ENCODE measurements around the gene MCOLN3. TPM values are rescaled to one million over a fixed set of nuclear protein-coding genes. Genes with fewer than 3 reads are reported as not detected.

The MCOLN3 gene
- polyA plus RNA-seq, 1 of the 3 experiments (the other 2 are of a cell fraction), result not detected

DNA sequence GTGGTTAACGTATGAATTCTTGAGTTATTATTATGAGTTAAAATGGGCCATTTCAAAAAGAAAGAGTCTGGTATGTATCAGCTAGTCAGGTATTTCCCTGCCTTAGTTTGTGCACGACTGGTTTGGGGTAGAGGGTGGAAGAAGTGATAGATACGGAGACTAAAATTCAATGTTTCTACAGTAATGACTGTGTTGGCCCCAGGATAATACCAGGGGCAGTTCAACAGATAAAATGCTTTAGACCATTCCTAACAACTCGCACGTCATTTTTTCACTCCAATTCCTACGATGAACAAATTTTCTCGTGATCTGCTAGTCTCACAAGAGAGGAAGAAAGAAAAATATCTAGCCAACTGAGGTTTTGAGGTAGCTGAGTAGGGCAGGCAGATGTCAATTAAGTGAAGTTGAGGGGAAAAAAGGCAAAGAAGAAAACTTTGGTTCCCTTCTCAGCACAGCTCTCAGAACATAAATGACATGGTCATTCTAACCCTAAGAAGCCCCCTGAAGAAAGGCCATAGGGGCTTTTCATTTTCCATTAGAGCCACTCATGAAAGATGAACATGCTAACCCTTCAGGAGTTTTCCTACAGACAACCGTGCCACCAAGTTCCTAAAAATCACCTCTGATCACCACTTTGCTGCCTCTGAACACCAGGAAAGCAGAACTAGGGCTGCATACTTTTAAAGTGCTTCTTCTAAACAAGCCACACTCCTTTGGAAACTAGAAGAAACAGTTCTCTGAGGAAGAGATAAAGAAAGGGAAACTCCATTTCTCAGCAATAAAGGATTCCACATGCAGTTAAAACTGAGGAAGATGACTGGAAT is 57.0 kb downstream of the MCOLN3 start:
- Histone ChIP-seq H3K27ac (ENCODE audit: low read depth in 2 of 2, low read length in 1 of 2) (no peak overlapping the region), H3K4me1 (ENCODE audit: control insufficient read depth in 1 of 2, insufficient read depth in 2 of 2, low read depth in 1 of 2, low read length in 1 of 2) (no peaks in the 10 kb centered on the region; a peak in 1 of 4 replicates), H3K4me3 (ENCODE audit: low read depth in 2 of 2, low read length in 1 of 2) (no peak overlapping the region), H3K36me3 (replicated peaks in 1 of 2; ENCODE audit: control insufficient read depth in 1 of 2, insufficient read depth in 2 of 2, low read length in 1 of 2) (no peaks in the 10 kb centered on the region), H2AFZ (ENCODE audit: low read depth) (no peak overlapping the region), H3K27me3 (ENCODE audit: insufficient read depth) (peaks cover 5% of the 10 kb centered on the region; the same call in 1 of the 2 replicates), H3K9me2 (no peaks in the 10 kb centered on the region), H3K79me2 (ENCODE audit: insufficient read depth) (no peaks in the 10 kb centered on the region), H3K9ac (no peak overlapping the region), H4K20me1 (ENCODE audit: insufficient read depth) (no peaks in the 10 kb centered on the region), H3F3A (replicated peaks; ENCODE audit: insufficient read depth) (no peaks in the 10 kb centered on the region), H3K4me2 (no peak overlapping the region), H3K9me3 (no peaks in the 10 kb centered on the region)
- ChIA-PET CTCF (interaction anchor here (1.6 kb wide), 1 partner anchor 47 kb away, joined by 5 read pairs; no protein-coding TSS in a partner anchor), POLR2A (no interaction called here)
- TF ChIP-seq CHD2 (IDR thresholded peaks at IDR 0.05; ENCODE audit: low read length, partially characterized antibody) (no peak), TCF12 (IDR thresholded peaks at IDR 0.05) (no peak)
- TF ChIP-seq, protein P1, sequence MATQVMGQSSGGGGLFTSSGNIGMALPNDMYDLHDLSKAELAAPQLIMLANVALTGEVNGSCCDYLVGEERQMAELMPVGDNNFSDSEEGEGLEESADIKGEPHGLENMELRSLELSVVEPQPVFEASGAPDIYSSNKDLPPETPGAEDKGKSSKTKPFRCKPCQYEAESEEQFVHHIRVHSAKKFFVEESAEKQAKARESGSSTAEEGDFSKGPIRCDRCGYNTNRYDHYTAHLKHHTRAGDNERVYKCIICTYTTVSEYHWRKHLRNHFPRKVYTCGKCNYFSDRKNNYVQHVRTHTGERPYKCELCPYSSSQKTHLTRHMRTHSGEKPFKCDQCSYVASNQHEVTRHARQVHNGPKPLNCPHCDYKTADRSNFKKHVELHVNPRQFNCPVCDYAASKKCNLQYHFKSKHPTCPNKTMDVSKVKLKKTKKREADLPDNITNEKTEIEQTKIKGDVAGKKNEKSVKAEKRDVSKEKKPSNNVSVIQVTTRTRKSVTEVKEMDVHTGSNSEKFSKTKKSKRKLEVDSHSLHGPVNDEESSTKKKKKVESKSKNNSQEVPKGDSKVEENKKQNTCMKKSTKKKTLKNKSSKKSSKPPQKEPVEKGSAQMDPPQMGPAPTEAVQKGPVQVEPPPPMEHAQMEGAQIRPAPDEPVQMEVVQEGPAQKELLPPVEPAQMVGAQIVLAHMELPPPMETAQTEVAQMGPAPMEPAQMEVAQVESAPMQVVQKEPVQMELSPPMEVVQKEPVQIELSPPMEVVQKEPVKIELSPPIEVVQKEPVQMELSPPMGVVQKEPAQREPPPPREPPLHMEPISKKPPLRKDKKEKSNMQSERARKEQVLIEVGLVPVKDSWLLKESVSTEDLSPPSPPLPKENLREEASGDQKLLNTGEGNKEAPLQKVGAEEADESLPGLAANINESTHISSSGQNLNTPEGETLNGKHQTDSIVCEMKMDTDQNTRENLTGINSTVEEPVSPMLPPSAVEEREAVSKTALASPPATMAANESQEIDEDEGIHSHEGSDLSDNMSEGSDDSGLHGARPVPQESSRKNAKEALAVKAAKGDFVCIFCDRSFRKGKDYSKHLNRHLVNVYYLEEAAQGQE (IDR thresholded peaks at IDR 0.05; ENCODE audit: low read depth, low read length), result no peak
- TF ChIP-seq, protein P2, sequence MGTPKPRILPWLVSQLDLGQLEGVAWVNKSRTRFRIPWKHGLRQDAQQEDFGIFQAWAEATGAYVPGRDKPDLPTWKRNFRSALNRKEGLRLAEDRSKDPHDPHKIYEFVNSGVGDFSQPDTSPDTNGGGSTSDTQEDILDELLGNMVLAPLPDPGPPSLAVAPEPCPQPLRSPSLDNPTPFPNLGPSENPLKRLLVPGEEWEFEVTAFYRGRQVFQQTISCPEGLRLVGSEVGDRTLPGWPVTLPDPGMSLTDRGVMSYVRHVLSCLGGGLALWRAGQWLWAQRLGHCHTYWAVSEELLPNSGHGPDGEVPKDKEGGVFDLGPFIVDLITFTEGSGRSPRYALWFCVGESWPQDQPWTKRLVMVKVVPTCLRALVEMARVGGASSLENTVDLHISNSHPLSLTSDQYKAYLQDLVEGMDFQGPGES (IDR thresholded peaks at IDR 0.05; ENCODE audit: low read depth, low read length), result no peak
- TF ChIP-seq, protein P3, sequence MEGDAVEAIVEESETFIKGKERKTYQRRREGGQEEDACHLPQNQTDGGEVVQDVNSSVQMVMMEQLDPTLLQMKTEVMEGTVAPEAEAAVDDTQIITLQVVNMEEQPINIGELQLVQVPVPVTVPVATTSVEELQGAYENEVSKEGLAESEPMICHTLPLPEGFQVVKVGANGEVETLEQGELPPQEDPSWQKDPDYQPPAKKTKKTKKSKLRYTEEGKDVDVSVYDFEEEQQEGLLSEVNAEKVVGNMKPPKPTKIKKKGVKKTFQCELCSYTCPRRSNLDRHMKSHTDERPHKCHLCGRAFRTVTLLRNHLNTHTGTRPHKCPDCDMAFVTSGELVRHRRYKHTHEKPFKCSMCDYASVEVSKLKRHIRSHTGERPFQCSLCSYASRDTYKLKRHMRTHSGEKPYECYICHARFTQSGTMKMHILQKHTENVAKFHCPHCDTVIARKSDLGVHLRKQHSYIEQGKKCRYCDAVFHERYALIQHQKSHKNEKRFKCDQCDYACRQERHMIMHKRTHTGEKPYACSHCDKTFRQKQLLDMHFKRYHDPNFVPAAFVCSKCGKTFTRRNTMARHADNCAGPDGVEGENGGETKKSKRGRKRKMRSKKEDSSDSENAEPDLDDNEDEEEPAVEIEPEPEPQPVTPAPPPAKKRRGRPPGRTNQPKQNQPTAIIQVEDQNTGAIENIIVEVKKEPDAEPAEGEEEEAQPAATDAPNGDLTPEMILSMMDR (IDR thresholded peaks at IDR 0.05), result no peak
- WGBS (ENCODE audit: low lambda C conversion rate), result 16% methylated on average over 8 of the region's 8 CpGs
- no peak for DNase-seq

DNA sequence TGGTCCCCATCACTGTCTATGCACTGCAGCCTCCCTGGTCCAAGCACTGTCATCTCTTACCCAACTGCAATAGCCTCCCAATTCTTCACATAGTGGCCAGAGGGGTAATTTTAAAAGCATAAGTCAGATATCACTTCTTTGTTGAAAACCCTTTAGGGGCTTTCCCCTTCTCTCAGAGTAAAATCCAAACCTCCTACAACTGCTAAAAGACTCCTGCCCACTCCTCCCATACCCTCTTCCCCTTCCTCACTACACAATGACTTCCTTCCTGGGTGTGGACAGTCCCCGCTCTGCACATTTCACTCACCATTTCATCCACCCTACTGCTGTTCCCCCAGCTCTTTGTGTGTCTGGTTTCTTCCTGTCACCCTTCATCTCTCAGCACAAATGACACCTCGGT is 59.7 kb downstream of the MCOLN3 start:
- H3K79me2 ChIP-seq (ENCODE audit: insufficient read depth), result no peaks in the 10 kb centered on the region
- WGBS (ENCODE audit: low lambda C conversion rate), result 7% methylated on average over 2 of the region's 2 CpGs
- no peaks in the 10 kb centered on the region for H3K36me3 ChIP-seq (replicated peaks in 1 of 2; ENCODE audit: control insufficient read depth in 1 of 2, insufficient read depth in 2 of 2, low read length in 1 of 2)
- H3K4me1 ChIP-seq (ENCODE audit: control insufficient read depth in 1 of 2, insufficient read depth in 2 of 2, low read depth in 1 of 2, low read length in 1 of 2), result no peaks in the 10 kb centered on the region
- no peaks in the 10 kb centered on the region for H3K9me2 ChIP-seq
- H3K9ac ChIP-seq, result no peak overlapping the region
- ChIA-PET CTCF (no interaction called here), POLR2A (no interaction called here)
- H3K4me2 ChIP-seq, result no peak overlapping the region
- no peak for DNase-seq
- H3K27me3 ChIP-seq (ENCODE audit: insufficient read depth), result no peaks in the 10 kb centered on the region; the same call in 1 of the 2 replicates
- no peaks in the 10 kb centered on the region for H4K20me1 ChIP-seq (ENCODE audit: insufficient read depth)
- H3K4me3 ChIP-seq (ENCODE audit: low read depth in 2 of 2, low read length in 1 of 2), result no peak overlapping the region
- H3F3A ChIP-seq (replicated peaks; ENCODE audit: insufficient read depth), result no peaks in the 10 kb centered on the region
- H3K27ac ChIP-seq (ENCODE audit: low read depth in 2 of 2, low read length in 1 of 2), result no peak overlapping the region
- H3K9me3 ChIP-seq, result no peaks in the 10 kb centered on the region
- no peak overlapping the region for H2AFZ ChIP-seq (ENCODE audit: low read depth)
- TF ChIP-seq SIN3A (IDR thresholded peaks at IDR 0.05; ENCODE audit: borderline replicate concordance, low read depth, low read length) (no peak), SMC3 (IDR thresholded peaks at IDR 0.05; ENCODE audit: low read depth, low read length) (no peak), POLR2AphosphoS5 (IDR thresholded peaks at IDR 0.05; ENCODE audit: low read depth, low read length) (no peak), RAD21 (IDR thresholded peaks at IDR 0.05; ENCODE audit: low read length) (no peak), EZH2phosphoT487 (IDR thresholded peaks at IDR 0.05; ENCODE audit: borderline replicate concordance, low read depth) (no peak), FOSL2 (IDR thresholded peaks at IDR 0.05; ENCODE audit: borderline replicate concordance, low read depth) (no peak), GATA2 (CRISPR knock-in tag; IDR thresholded peaks at IDR 0.05) (no peak), CHD2 (IDR thresholded peaks at IDR 0.05; ENCODE audit: low read length, partially characterized antibody) (no peak)
- TF ChIP-seq, protein P3 (IDR thresholded peaks at IDR 0.05), result no peak
- TF ChIP-seq, protein P2 (IDR thresholded peaks at IDR 0.05; ENCODE audit: low read depth, low read length), result no peak
- TF ChIP-seq, protein P4, sequence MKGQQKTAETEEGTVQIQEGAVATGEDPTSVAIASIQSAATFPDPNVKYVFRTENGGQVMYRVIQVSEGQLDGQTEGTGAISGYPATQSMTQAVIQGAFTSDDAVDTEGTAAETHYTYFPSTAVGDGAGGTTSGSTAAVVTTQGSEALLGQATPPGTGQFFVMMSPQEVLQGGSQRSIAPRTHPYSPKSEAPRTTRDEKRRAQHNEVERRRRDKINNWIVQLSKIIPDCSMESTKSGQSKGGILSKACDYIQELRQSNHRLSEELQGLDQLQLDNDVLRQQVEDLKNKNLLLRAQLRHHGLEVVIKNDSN (IDR thresholded peaks at IDR 0.05; ENCODE audit: borderline replicate concordance, low read depth), result no peak

Data from SK-N-SH (cell line).